Measurements from ENCODE around the gene TEX101. TPM values are rescaled to one million over a fixed set of nuclear protein-coding genes. Genes with fewer than 3 reads are reported as not detected.
"Not testable (repeated sequence)": the region's sequence is repeated elsewhere in the genome, so short reads cannot be mapped to it uniquely, and the experiment has no call there.

The TEX101 gene
- total and polyA plus RNA-seq, 2 experiments from 2014 or later = not detected

- Histone ChIP-seq H3K9me3 (ENCODE audit: low read depth) (no peaks in the 10 kb centered on the region), H3K36me3 (no peaks in the 10 kb centered on the region), H3K27me3 (no peaks in the 10 kb centered on the region), H3K27ac (no peak overlapping the region), H3K4me3 (no peak overlapping the region), H3K4me1 (ENCODE audit: low read depth) (no peaks in the 10 kb centered on the region)
- TF ChIP-seq, protein P1, sequence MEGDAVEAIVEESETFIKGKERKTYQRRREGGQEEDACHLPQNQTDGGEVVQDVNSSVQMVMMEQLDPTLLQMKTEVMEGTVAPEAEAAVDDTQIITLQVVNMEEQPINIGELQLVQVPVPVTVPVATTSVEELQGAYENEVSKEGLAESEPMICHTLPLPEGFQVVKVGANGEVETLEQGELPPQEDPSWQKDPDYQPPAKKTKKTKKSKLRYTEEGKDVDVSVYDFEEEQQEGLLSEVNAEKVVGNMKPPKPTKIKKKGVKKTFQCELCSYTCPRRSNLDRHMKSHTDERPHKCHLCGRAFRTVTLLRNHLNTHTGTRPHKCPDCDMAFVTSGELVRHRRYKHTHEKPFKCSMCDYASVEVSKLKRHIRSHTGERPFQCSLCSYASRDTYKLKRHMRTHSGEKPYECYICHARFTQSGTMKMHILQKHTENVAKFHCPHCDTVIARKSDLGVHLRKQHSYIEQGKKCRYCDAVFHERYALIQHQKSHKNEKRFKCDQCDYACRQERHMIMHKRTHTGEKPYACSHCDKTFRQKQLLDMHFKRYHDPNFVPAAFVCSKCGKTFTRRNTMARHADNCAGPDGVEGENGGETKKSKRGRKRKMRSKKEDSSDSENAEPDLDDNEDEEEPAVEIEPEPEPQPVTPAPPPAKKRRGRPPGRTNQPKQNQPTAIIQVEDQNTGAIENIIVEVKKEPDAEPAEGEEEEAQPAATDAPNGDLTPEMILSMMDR (IDR thresholded peaks at IDR 0.05; ENCODE audit: low read depth, low read length) = no peak
- DNase-seq (ENCODE audit: low read depth in 1 of 2, low spot score in 1 of 2) = no peak
These were observed 18.6 kb downstream of the TEX101 start for GRCh38 chr19:43433358-43433673.

DNA sequence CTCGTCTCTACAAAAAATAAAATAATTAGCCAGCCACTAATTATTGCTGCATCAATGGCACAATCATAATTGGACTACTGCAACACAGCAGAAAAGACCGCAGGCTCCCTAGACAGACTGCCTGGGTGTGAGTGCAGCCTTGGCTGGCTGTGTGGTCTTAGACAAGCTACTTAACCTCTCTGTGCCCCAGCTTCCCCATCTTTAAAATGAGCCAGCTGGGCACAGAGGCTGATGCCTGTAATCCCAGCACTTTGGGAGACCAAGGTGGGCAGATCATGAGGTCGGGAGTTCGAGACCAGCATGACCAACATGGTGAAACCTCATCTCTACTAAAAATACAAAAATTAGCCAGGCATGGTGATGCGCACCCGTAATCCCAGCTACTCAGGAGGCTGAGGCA, 19.0 kb downstream of the TEX101 start:
- Histone ChIP-seq H3K4me3 (no peak overlapping the region), H3K36me3 (no peaks in the 10 kb centered on the region), H3K27me3 (no peaks in the 10 kb centered on the region), H3K9me3 (ENCODE audit: low read depth) (no peaks in the 10 kb centered on the region), H3K4me1 (ENCODE audit: low read depth) (no peaks in the 10 kb centered on the region), H3K27ac (no peak overlapping the region)
- no peak for DNase-seq (ENCODE audit: low read depth in 1 of 2, low spot score in 1 of 2)
- TF ChIP-seq, protein P1 (IDR thresholded peaks at IDR 0.05; ENCODE audit: low read depth, low read length) = no peak

DNA sequence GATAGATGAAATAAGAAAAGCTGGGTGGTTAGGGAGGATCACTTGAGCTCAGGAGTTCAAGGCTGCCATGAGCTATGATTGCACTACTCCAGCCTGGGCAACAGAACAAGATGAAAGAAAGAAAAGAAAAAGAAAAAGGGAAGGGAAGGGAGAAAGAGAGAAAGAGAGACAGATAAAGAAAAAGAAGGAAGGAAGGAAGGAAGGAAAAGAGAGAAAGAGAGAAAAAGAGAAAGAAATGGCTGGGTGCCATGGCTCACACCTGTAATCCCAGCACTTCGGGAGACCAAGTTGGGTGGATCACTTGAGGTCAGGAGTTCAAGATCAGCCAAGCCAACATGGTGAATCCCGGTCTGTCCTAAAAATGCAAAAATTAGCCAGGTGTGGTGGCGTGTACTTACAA, 21.1 kb downstream of the TEX101 start:
- Histone ChIP-seq H3K9me3 (ENCODE audit: low read depth) (no peaks in the 10 kb centered on the region), H3K27ac (no peak overlapping the region), H3K4me3 (no peak overlapping the region), H3K36me3 (no peaks in the 10 kb centered on the region), H3K4me1 (ENCODE audit: low read depth) (no peaks in the 10 kb centered on the region), H3K27me3 (no peaks in the 10 kb centered on the region)
- no peak for DNase-seq (ENCODE audit: low read depth in 1 of 2, low spot score in 1 of 2)
- TF ChIP-seq, protein P1 (IDR thresholded peaks at IDR 0.05; ENCODE audit: low read depth, low read length) = no peak

- DNase-seq (ENCODE audit: low read depth in 1 of 2, low spot score in 1 of 2); H3K27ac ChIP-seq; H3K4me1 ChIP-seq (ENCODE audit: low read depth); H3K27me3 ChIP-seq; H3K36me3 ChIP-seq; H3K4me3 ChIP-seq; H3K9me3 ChIP-seq (ENCODE audit: low read depth): not testable (repeated sequence)
These were observed 22.6 kb downstream of the TEX101 start for GRCh38 chr19:43437284-43437683.

- H3K9me3 ChIP-seq (ENCODE audit: low read depth) = no peaks in the 10 kb centered on the region
- H3K4me1 ChIP-seq (ENCODE audit: low read depth) = no peaks in the 10 kb centered on the region
- TF ChIP-seq, protein P1 (IDR thresholded peaks at IDR 0.05; ENCODE audit: low read depth, low read length) = no peak
- no peak overlapping the region for H3K4me3 ChIP-seq
- H3K36me3 ChIP-seq = no peaks in the 10 kb centered on the region
- H3K27ac ChIP-seq = no peak overlapping the region
- H3K27me3 ChIP-seq = peaks cover 2% of the 10 kb centered on the region
- DNase-seq (ENCODE audit: low read depth in 1 of 2, low spot score in 1 of 2) = no peak
These were observed 23.0 kb downstream of the TEX101 start for GRCh38 chr19:43437712-43438111.

GRCh38 chr19:43438291-43439031, 23.8 kb downstream of the TEX101 start:
- Histone ChIP-seq H3K4me1 (ENCODE audit: low read depth) (no peaks in the 10 kb centered on the region), H3K9me3 (ENCODE audit: low read depth) (no peaks in the 10 kb centered on the region), H3K27ac (no peak overlapping the region), H3K27me3 (peaks cover 2% of the 10 kb centered on the region), H3K36me3 (no peaks in the 10 kb centered on the region), H3K4me3 (no peak overlapping the region)
- peak in 1 of 2 donors; percentile 86 for DNase-seq (ENCODE audit: low read depth in 1 of 2, low spot score in 1 of 2)
- TF ChIP-seq, protein P1 (IDR thresholded peaks at IDR 0.05; ENCODE audit: low read depth, low read length) = no peak
